Measurements from ENCODE around the gene CRIP3. TPM values are rescaled to one million over a fixed set of nuclear protein-coding genes. Genes with fewer than 3 reads are reported as not detected.

Gene CRIP3
- total RNA-seq, 1 experiment from 2014 or later = 44.7 TPM

- Mint-ChIP-seq H3K27me3 (ENCODE audit: low read depth) (peaks cover 5% of the 10 kb centered on the region), H3K36me3 (no peaks in the 10 kb centered on the region), H3K27ac (no peak overlapping the region), H3K4me3 (no peak overlapping the region), H3K4me1 (peaks cover 11% of the 10 kb centered on the region), H3K9me3 (no peaks in the 10 kb centered on the region)
- ATAC-seq (no peak), DNase-seq (ENCODE audit: low spot score) (no peak)
- ChIA-PET CTCF (interaction anchor here (1.0 to 5.2 kb wide), 7 partner anchors 9 to 36 kb away, joined by 3 to 49 read pairs (median 7); partner anchors contain the start of gene CRIP3), POLR2A (interaction anchor here (1.6 kb wide), 1 partner anchor 9 kb away, joined by 5 read pairs; the partner anchor contains the start of gene CRIP3)
- no peak for TF ChIP-seq AR (CRISPR knock-in tag; IDR thresholded peaks at IDR 0.05)
- TF ChIP-seq CBFB (CRISPR knock-in tag; IDR thresholded peaks at IDR 0.05; ENCODE audit: low read depth) = no peak
- no peak for TF ChIP-seq SMAD3 (CRISPR knock-in tag; IDR thresholded peaks at IDR 0.05; ENCODE audit: borderline replicate concordance)
- TF ChIP-seq ZNF396 (CRISPR knock-in tag; IDR thresholded peaks at IDR 0.05; ENCODE audit: borderline replicate concordance) = no peak
- no peak for TF ChIP-seq TP53 (CRISPR knock-in tag; IDR thresholded peaks at IDR 0.05)
- no peak for TF ChIP-seq GRHL2 (CRISPR knock-in tag; IDR thresholded peaks at IDR 0.05; ENCODE audit: insufficient replicate concordance, severe bottlenecking)
- no peak for TF ChIP-seq FOXP4 (CRISPR knock-in tag; IDR thresholded peaks at IDR 0.05)
These were observed 9.9 kb downstream of the CRIP3 start for GRCh38 chr6:43298565-43299337.

GRCh38 chr6:43297644-43298564 lies 10.7 kb downstream of the CRIP3 start, which contains the start of gene SLC22A7:
SLC22A7 (plus strand) TSS chr6:43298260; CDS start chr6:43298359, 99 bp downstream.
- no peak for TF ChIP-seq E2F5 (CRISPR knock-in tag; IDR thresholded peaks at IDR 0.05)
- Mint-ChIP-seq H3K36me3 (no peaks in the 10 kb centered on the region), H3K27me3 (ENCODE audit: low read depth) (peaks cover 5% of the 10 kb centered on the region), H3K27ac (no peak within 1 kb of the TSS), H3K9me3 (no peaks in the 10 kb centered on the region), H3K4me1 (peaks cover 11% of the 10 kb centered on the region), H3K4me3 (no peak within 1 kb of the TSS)
- CTCF ChIA-PET = interaction anchor here (1.1 to 5.2 kb wide), 8 partner anchors 10 to 198 kb away, joined by 3 to 49 read pairs (median 7); partner anchors contain the start of genes CRIP3 and DNPH1
- no peak for ATAC-seq
- POLR2A ChIA-PET = interaction anchor here (1.4 to 1.9 kb wide), 3 partner anchors 8 to 11 kb away, joined by 5 to 9 read pairs (median 8); partner anchors contain the start of gene CRIP3
- DNase-seq (ENCODE audit: low spot score) = no peak

- H3K27ac Mint-ChIP-seq = no peak overlapping the region
- no peak for ATAC-seq
- no peak overlapping the region for H3K4me3 Mint-ChIP-seq
- H3K27me3 Mint-ChIP-seq (ENCODE audit: low read depth) = peaks cover 5% of the 10 kb centered on the region
- H3K4me1 Mint-ChIP-seq = peaks cover 11% of the 10 kb centered on the region
- no peaks in the 10 kb centered on the region for H3K9me3 Mint-ChIP-seq
- no peaks in the 10 kb centered on the region for H3K36me3 Mint-ChIP-seq
- no peak for DNase-seq (ENCODE audit: low spot score)
- ChIA-PET POLR2A (interaction anchor here (0.6 to 1.9 kb wide), 4 partner anchors 9 to 95 kb away, joined by 3 to 9 read pairs (median 6); partner anchors contain the start of gene CRIP3), CTCF (interaction anchor here (0.7 to 5.2 kb wide), 10 partner anchors 10 to 199 kb away, joined by 3 to 49 read pairs (median 6); partner anchors contain the start of genes CRIP3, CUL9 and DNPH1)
- TF ChIP-seq MLX (CRISPR knock-in tag; IDR thresholded peaks at IDR 0.05) (no peak), PREB (CRISPR knock-in tag; IDR thresholded peaks at IDR 0.05; ENCODE audit: borderline replicate concordance) (no peak), USF1 (CRISPR knock-in tag; IDR thresholded peaks at IDR 0.05) (no peak), FOXJ3 (CRISPR knock-in tag; IDR thresholded peaks at IDR 0.05; ENCODE audit: borderline replicate concordance) (no peak), CTCF (IDR thresholded peaks at IDR 0.05) (no peak), MAX (CRISPR knock-in tag; IDR thresholded peaks at IDR 0.05) (no peak)
These were observed 11.7 kb downstream of the CRIP3 start for GRCh38 chr6:43296780-43297497.

Data from WTC11 (cell line).